PC-3 (cell line): ENCODE data around the gene CP. TPM values are rescaled to one million over a fixed set of nuclear protein-coding genes. Genes with fewer than 3 reads are reported as not detected.

Experiments used
- ATAC-seq: fragments of 200-7000 bp; cut with Tn5 transposase; 2 replicates; pipeline ENCODE4 v1.9.1; 2020; ENCODE audit warnings: mild to moderate bottlenecking, moderate library complexity
- BruUV-seq: library from RNA; stranded (reverse); fragments of 400-500 nt; replicated peaks from 2 replicates; lab custom pipeline; 2021; lab: Mats Ljungman, UMichigan
- CTCF ChIA-PET: fragments of 300-600 bp; sonication (Branson Sonifier 250); formaldehyde crosslinking; loops from one replicate; lab custom pipeline; 2022; ENCODE audit warnings: antibody characterized with exemption; lab: Charles Lee
- POLR2A ChIA-PET: fragments of 300-600 bp; sonication (Branson Sonifier 250); formaldehyde crosslinking; loops from one replicate; lab custom pipeline; 2022; ENCODE audit warnings: antibody characterized with exemption; ENCODE audit not compliant: unreplicated experiment; lab: Charles Lee
- DNase-seq: peaks from one replicate; pipeline ENCODE4 v3.0.0-alpha.2; 2015
- H2AFZ ChIP-seq: fragments of 300-600 bp; sonication (generic); 2 replicates; pipeline ENCODE4 v1.6.0; 2016; ENCODE audit warnings: antibody characterized with exemption, low read length
- H3F3A ChIP-seq: fragments of 300-600 bp; sonication (generic); one replicate; pipeline ENCODE4 v1.6.0; 2017; ENCODE audit warnings: antibody characterized with exemption, low read length, control low read depth, mild to moderate bottlenecking; ENCODE audit not compliant: unreplicated experiment
- H3K27ac ChIP-seq: fragments of 300-600 bp; sonication (generic); 2 replicates; pipeline ENCODE4 v1.5.1; 2016; ENCODE audit warnings: mild to moderate bottlenecking, low read length
- H3K27me3 ChIP-seq: fragments of 300-600 bp; sonication (generic); 2 replicates; pipeline ENCODE4 v1.6.1; 2016; ENCODE audit warnings: low read length, mixed read lengths
- H3K36me3 ChIP-seq: fragments of 300-600 bp; sonication (generic); 2 replicates; pipeline ENCODE4 v1.6.1; 2016; ENCODE audit warnings: low read depth, mixed run types, low read length, mixed read lengths
- H3K4me1 ChIP-seq: fragments of 300-600 bp; sonication (generic); 2 replicates; pipeline ENCODE4 v1.5.1; 2016; ENCODE audit warnings: low read length; ENCODE audit not compliant: insufficient read depth
- H3K4me2 ChIP-seq: fragments of 300-600 bp; sonication (generic); 2 replicates; pipeline ENCODE4 v1.6.0; 2016; ENCODE audit warnings: low read length
- H3K4me3 ChIP-seq: fragments of 300-600 bp; sonication (generic); 2 replicates; pipeline ENCODE4 v1.5.1; 2016; ENCODE audit warnings: mild to moderate bottlenecking, low read length, mixed read lengths
- H3K79me2 ChIP-seq: fragments of 300-600 bp; sonication (generic); 2 replicates; pipeline ENCODE4 v1.6.1; 2017; ENCODE audit warnings: low read length, mixed read lengths
- H3K9ac ChIP-seq: fragments of 300-600 bp; sonication (generic); 2 replicates; pipeline ENCODE4 v1.6.0; 2016; ENCODE audit warnings: mild to moderate bottlenecking, low read length
- H3K9me2 ChIP-seq: fragments of 300-600 bp; sonication (generic); replicated peaks from 2 replicates; pipeline ENCODE4 v1.6.1; 2016; ENCODE audit warnings: mixed run types, low read length, mixed read lengths
- H3K9me3 ChIP-seq: fragments of 300-600 bp; sonication (generic); 2 replicates; pipeline ENCODE4 v1.6.1; 2016; ENCODE audit warnings: low read length, mixed read lengths
- H4K20me1 ChIP-seq: fragments of 300-600 bp; sonication (generic); 2 replicates; pipeline ENCODE4 v1.6.1; 2016; ENCODE audit warnings: low read length, mixed read lengths
- EZH2 ChIP-seq: fragments of 300-600 bp; sonication (generic); IDR thresholded peaks from one replicate; pipeline ENCODE4 v1.6.1; 2017; ENCODE audit warnings: antibody characterized with exemption, mild to moderate bottlenecking, low read length; ENCODE audit not compliant: unreplicated experiment
- EZH2phosphoT487 ChIP-seq: fragments of 300-600 bp; sonication (generic); IDR thresholded peaks from 2 replicates; pipeline ENCODE4 v1.6.1; 2018; ENCODE audit warnings: mild to moderate bottlenecking, antibody characterized with exemption, low read length, borderline replicate concordance
- intact Hi-C: fragments of 100-400 bp; cut with micrococcal nuclease; formaldehyde crosslinking; loops from 2 replicates; pipeline ENCODE4 v1.9.0; 2023
- total RNA-seq: library from RNA; depleted of rRNA; stranded (reverse); fragments of >200 nt; gene quantifications from 2 replicates; pipeline ENCODE4 v1.2.3, GENCODE V29; 2014
- TF ChIP-seq, protein P1 (sequence below): fragments of 300-600 bp; sonication (generic); conservative IDR thresholded peaks from 2 replicates; pipeline ENCODE4 v1.5.1; 2017; ENCODE audit warnings: antibody characterized with exemption, low read depth, mild to moderate bottlenecking, low read length

Gene CP
- total RNA-seq, 1 experiment from 2014 or later = 0.04 TPM

DNA sequence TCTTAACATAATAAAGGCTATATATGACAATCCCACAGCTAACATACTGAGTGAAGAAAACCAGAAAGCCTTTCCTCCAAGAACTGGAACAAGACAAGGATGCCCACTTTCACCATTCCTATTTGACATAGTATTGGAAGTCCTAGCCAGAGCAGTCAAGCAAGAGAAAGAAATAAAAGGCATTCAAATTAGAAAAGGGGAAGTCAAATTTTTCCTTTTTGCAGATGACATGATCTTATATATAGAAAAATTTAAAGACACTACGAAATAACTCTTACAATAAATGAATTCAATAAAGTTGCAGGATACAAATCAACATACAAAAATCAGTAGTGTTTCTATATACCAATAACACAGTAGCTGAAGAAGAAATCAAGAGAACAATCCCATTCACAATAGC is 42.2 kb upstream of the CP start:
- H3K4me3 ChIP-seq = no peak overlapping the region
- DNase-seq (no peak), ATAC-seq (no peak)
- H3K27ac ChIP-seq = no peak overlapping the region
- CTCF ChIA-PET = no interaction called here
- TF ChIP-seq EZH2phosphoT487 (no peak), EZH2 (no peak)
- TF ChIP-seq, protein P1, sequence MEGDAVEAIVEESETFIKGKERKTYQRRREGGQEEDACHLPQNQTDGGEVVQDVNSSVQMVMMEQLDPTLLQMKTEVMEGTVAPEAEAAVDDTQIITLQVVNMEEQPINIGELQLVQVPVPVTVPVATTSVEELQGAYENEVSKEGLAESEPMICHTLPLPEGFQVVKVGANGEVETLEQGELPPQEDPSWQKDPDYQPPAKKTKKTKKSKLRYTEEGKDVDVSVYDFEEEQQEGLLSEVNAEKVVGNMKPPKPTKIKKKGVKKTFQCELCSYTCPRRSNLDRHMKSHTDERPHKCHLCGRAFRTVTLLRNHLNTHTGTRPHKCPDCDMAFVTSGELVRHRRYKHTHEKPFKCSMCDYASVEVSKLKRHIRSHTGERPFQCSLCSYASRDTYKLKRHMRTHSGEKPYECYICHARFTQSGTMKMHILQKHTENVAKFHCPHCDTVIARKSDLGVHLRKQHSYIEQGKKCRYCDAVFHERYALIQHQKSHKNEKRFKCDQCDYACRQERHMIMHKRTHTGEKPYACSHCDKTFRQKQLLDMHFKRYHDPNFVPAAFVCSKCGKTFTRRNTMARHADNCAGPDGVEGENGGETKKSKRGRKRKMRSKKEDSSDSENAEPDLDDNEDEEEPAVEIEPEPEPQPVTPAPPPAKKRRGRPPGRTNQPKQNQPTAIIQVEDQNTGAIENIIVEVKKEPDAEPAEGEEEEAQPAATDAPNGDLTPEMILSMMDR = no peak
- H2AFZ ChIP-seq = no peak overlapping the region
- no peak overlapping the region for H3K4me2 ChIP-seq
- H4K20me1 ChIP-seq = no peaks in the 10 kb centered on the region
- H3K4me1 ChIP-seq = no peaks in the 10 kb centered on the region
- intact Hi-C loops = no loop called here
- no peak overlapping the region for H3K9ac ChIP-seq
- no TSS peak for BruUV-seq
- no peaks in the 10 kb centered on the region for H3K27me3 ChIP-seq
- no peaks in the 10 kb centered on the region for H3K36me3 ChIP-seq
- no peaks in the 10 kb centered on the region for H3K79me2 ChIP-seq
- H3K9me3 ChIP-seq = no peaks in the 10 kb centered on the region
- no peaks in the 10 kb centered on the region for H3K9me2 ChIP-seq
- POLR2A ChIA-PET = no interaction called here
- H3F3A ChIP-seq = no peaks in the 10 kb centered on the region

DNA sequence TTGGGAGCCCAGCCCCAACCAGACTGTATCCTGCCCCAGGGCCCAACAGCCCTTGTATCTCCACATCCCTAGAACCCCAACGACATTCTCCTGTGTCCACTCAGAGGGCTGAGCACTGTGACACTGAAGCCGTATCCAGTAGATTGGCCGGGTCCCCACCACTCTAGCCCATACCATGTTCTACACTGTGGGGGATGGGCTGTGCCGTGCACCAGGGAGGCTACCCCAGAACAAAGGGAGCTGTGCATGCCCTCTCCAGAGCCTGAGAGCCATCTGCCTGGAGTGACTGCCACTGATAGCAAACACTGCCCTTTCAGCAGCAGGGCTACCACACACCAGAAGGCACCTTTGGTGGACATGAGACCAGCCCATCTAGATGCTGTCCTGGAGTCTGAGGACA is 37.1 kb upstream of the CP start:
- no peaks in the 10 kb centered on the region for H3K27me3 ChIP-seq
- H4K20me1 ChIP-seq = no peaks in the 10 kb centered on the region
- 0 out of 2 replicates have a peak, but pooled peaks cover 3% of the 10 kb centered on the region for H3K9me2 ChIP-seq
- ChIA-PET POLR2A (no interaction called here), CTCF (no interaction called here)
- intact Hi-C loops = no loop called here
- no peaks in the 10 kb centered on the region for H3K79me2 ChIP-seq
- H3K9ac ChIP-seq = no peak overlapping the region
- H3K27ac ChIP-seq = no peak overlapping the region
- no peak overlapping the region for H3K4me2 ChIP-seq
- no peak overlapping the region for H3K4me3 ChIP-seq
- H3K9me3 ChIP-seq = no peaks in the 10 kb centered on the region
- ATAC-seq (no peak), DNase-seq (no peak)
- no peaks in the 10 kb centered on the region for H3F3A ChIP-seq
- H3K4me1 ChIP-seq = peaks cover 6% of the 10 kb centered on the region; the same call in 1 of the 2 replicates
- H3K36me3 ChIP-seq = no peaks in the 10 kb centered on the region
- no peak overlapping the region for H2AFZ ChIP-seq
- TF ChIP-seq EZH2 (no peak), EZH2phosphoT487 (no peak)
- TF ChIP-seq, protein P1 = no peak
- no TSS peak for BruUV-seq

DNA sequence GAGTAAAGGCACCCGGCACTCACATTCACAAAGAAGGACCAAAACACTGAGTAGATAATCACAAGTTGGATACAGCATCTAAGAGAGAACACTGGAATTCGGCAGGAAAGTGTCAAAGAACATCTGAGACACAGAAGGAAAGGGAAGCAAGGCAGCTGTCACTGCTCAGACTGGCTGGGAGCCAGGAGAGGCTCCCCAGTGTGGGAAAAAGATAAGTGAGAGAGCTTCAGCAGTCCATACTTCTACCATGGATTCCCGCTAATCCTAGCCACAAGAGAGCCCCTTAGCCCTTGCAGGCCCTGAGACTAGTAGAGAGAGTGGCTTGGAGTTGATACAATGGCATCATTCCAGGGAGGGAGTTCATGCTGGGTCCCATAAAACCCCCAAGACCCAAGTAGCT is 36.7 kb upstream of the CP start:
- H3K36me3 ChIP-seq = no peaks in the 10 kb centered on the region
- H3K9ac ChIP-seq = no peak overlapping the region
- H3K9me2 ChIP-seq = 0 out of 2 replicates have a peak, but pooled peaks cover 3% of the 10 kb centered on the region
- ATAC-seq (no peak), DNase-seq (no peak)
- H3K27me3 ChIP-seq = no peaks in the 10 kb centered on the region
- H3K79me2 ChIP-seq = no peaks in the 10 kb centered on the region
- no peak overlapping the region for H2AFZ ChIP-seq
- peaks cover 6% of the 10 kb centered on the region; the same call in 1 of the 2 replicates for H3K4me1 ChIP-seq
- no TSS peak for BruUV-seq
- TF ChIP-seq EZH2phosphoT487 (no peak), EZH2 (no peak)
- TF ChIP-seq, protein P1 = no peak
- CTCF ChIA-PET = no interaction called here
- intact Hi-C loops = no loop called here
- no peaks in the 10 kb centered on the region for H4K20me1 ChIP-seq
- H3K9me3 ChIP-seq = no peaks in the 10 kb centered on the region
- no peaks in the 10 kb centered on the region for H3F3A ChIP-seq
- H3K4me3 ChIP-seq = no peak overlapping the region
- POLR2A ChIA-PET = no interaction called here
- H3K27ac ChIP-seq = no peak overlapping the region
- H3K4me2 ChIP-seq = no peak overlapping the region
